Hepatic stellate cell (primary cell): Measurements from ENCODE around the gene KAT2B.
"Not testable (repeated sequence)": the region's sequence is repeated elsewhere in the genome, so short reads cannot be mapped to it uniquely, and the experiment has no call there.

ENCODE experiments used
- DNase-seq: peaks from one replicate; pipeline ENCODE4 v3.0.0; 2011; ENCODE audit warnings: low spot score

The KAT2B gene

GRCh38 chr3:20041197-20041780 is 1.0 kb downstream of the KAT2B start:
- DNase-seq = peak; percentile 68

GRCh38 chr3:20042331-20042730 is 2.1 kb downstream of the KAT2B start:
- no peak for DNase-seq

- peak; percentile 41 for DNase-seq
Observed at GRCh38 chr3:20043396-20043795, 3.1 kb downstream of the KAT2B start.

- no peak for DNase-seq
Observed at GRCh38 chr3:20043825-20044224, 3.6 kb downstream of the KAT2B start.

GRCh38 chr3:20045141-20045540 is 4.9 kb downstream of the KAT2B start:
- not testable (repeated sequence) for DNase-seq

- DNase-seq = no peak
Observed at GRCh38 chr3:20046556-20046955, 6.3 kb downstream of the KAT2B start.

- DNase-seq = no peak
Observed at GRCh38 chr3:20047341-20047779, 7.1 kb downstream of the KAT2B start.

- DNase-seq = no peak
Observed at GRCh38 chr3:20047976-20048883, 8.0 kb downstream of the KAT2B start.

- no peak for DNase-seq
Observed at GRCh38 chr3:20051123-20051806, 11.0 kb downstream of the KAT2B start.

- no peak for DNase-seq
Observed at GRCh38 chr3:20052851-20053250, 12.6 kb downstream of the KAT2B start.

GRCh38 chr3:20054549-20054987 is 14.3 kb downstream of the KAT2B start:
- DNase-seq = no peak

- DNase-seq = no peak
Observed at GRCh38 chr3:20055020-20055775, 15.0 kb downstream of the KAT2B start.

- no peak for DNase-seq
Observed at GRCh38 chr3:20055842-20056241, 15.6 kb downstream of the KAT2B start.

- peak; percentile 32 for DNase-seq
Observed at GRCh38 chr3:20056725-20057611, 16.7 kb downstream of the KAT2B start.

- DNase-seq = no peak
Observed at GRCh38 chr3:20057612-20058180, 17.4 kb downstream of the KAT2B start.

- no peak for DNase-seq
Observed at GRCh38 chr3:20059929-20060328, 19.7 kb downstream of the KAT2B start.

- no peak for DNase-seq
Observed at GRCh38 chr3:20060974-20061685, 20.9 kb downstream of the KAT2B start.

- DNase-seq = no peak
Observed at GRCh38 chr3:20062996-20063395, 22.8 kb downstream of the KAT2B start.

- no peak for DNase-seq
Observed at GRCh38 chr3:20064387-20064786, 24.1 kb downstream of the KAT2B start.
